Endothelial cell of umbilical vein (primary cell): ENCODE data around the gene RPH3AL. TPM values are rescaled to one million over a fixed set of nuclear protein-coding genes. Genes with fewer than 3 reads are reported as not detected.

Experiments used
- BruUV-seq: library from RNA; stranded (reverse); fragments of 400-500 nt; replicated peaks from 2 replicates; lab custom pipeline; 2021; lab: Mats Ljungman, UMichigan
- CTCF ChIA-PET: fragments of 300-600, 350-600 bp; sonication (Branson Sonifier 250); formaldehyde crosslinking; loops from one replicate; lab custom pipeline; 2021; ENCODE audit warnings: antibody characterized with exemption, inconsistent platforms; lab: Charles Lee
- POLR2A ChIA-PET: fragments of 300-600, 350-600 bp; sonication (Branson Sonifier 250); formaldehyde crosslinking; loops from one replicate; lab custom pipeline; 2021; ENCODE audit warnings: antibody characterized with exemption, inconsistent platforms; lab: Charles Lee
- DNase-seq: peaks from one replicate; pipeline ENCODE4 v3.0.0-alpha.2; 2011; ENCODE audit warnings: low read depth, low spot score
- FAIRE-seq: peaks from 2 replicates; lab custom pipeline; 2011; peaks lifted over from hg19 to GRCh38; lab: Jason Lieb, UNC
- H2AFZ ChIP-seq: 2 replicates; pipeline ENCODE4 v1.6.0; 2012; ENCODE audit warnings: low read depth, low read length, control low read depth, inconsistent platforms
- H3K27ac ChIP-seq: 2 replicates; pipeline ENCODE4 v1.5.1; 2011; ENCODE audit warnings: low read depth, mild to moderate bottlenecking, control low read depth, low read length, moderate library complexity; ENCODE audit not compliant: insufficient read depth
- H3K27me3 ChIP-seq, 2 experiments: 2 replicates each; pipeline versions ENCODE4 v1.6.0 to v1.6.1; 2011; ENCODE audit warnings: low read length in 2 of 2, mixed read lengths in 1 of 2; ENCODE audit not compliant: control insufficient read depth in 2 of 2, insufficient read depth in 2 of 2
- H3K36me3 ChIP-seq, 2 experiments: 2 replicates in 1 of 2; 3 replicates in 1 of 2; pipeline ENCODE4 v1.5.1; 2011; ENCODE audit warnings: low read length in 2 of 2, mild to moderate bottlenecking in 1 of 2, moderate library complexity in 1 of 2; ENCODE audit not compliant: control insufficient read depth in 2 of 2, insufficient read depth in 2 of 2; ENCODE audit errors: extremely low read depth in 1 of 2
- H3K4me1 ChIP-seq: 3 replicates; pipeline ENCODE4 v1.5.1; 2011; ENCODE audit warnings: mild to moderate bottlenecking, low read length; ENCODE audit not compliant: control insufficient read depth, insufficient read depth; ENCODE audit errors: extremely low read depth
- H3K4me2 ChIP-seq: 2 replicates; pipeline ENCODE4 v1.6.1; 2011; ENCODE audit warnings: low read length, control low read depth, mixed read lengths; ENCODE audit not compliant: insufficient read depth
- H3K4me3 ChIP-seq, 3 experiments: fragments of 200-600 bp in 1 of 3; sonication (generic), shearing (Covaris generic) in 1 of 3; replicated peaks in 1 of 3; 2 replicates each; pipeline ENCODE4 v1.5.1; 2011 to 2016; ENCODE audit warnings: control low read depth in 3 of 3, low read length in 3 of 3, mild to moderate bottlenecking in 2 of 3, inconsistent platforms in 1 of 3, low read depth in 1 of 3, moderate library complexity in 1 of 3; ENCODE audit not compliant: insufficient read depth in 1 of 3
- H3K79me2 ChIP-seq: 2 replicates; pipeline ENCODE4 v1.6.0; 2012; ENCODE audit warnings: low read length, inconsistent platforms; ENCODE audit not compliant: control insufficient read depth, insufficient read depth
- H3K9ac ChIP-seq: replicated peaks from 2 replicates; pipeline ENCODE3; 2011; ENCODE audit warnings: low read length, control low read depth; ENCODE audit not compliant: insufficient read depth; ENCODE audit errors: extremely low read depth
- H3K9me1 ChIP-seq: replicated peaks from 3 replicates; pipeline ENCODE4 v1.6.0; 2011; ENCODE audit warnings: mild to moderate bottlenecking, low read length; ENCODE audit not compliant: control insufficient read depth, insufficient read depth; ENCODE audit errors: extremely low read depth
- H3K9me3 ChIP-seq: replicated peaks from 2 replicates; pipeline ENCODE4 v1.5.1; 2012; ENCODE audit warnings: low read length, inconsistent platforms; ENCODE audit not compliant: control insufficient read depth, insufficient read depth
- H4K20me1 ChIP-seq: replicated peaks from 2 replicates; pipeline ENCODE3; 2011; ENCODE audit warnings: mild to moderate bottlenecking, low read length; ENCODE audit not compliant: control insufficient read depth, insufficient read depth; ENCODE audit errors: extremely low read depth
- CTCF ChIP-seq, 2 donors: IDR thresholded peaks; 1 replicate in 1 of 2; 2 replicates in 1 of 2; pipeline ENCODE4 v1.5.1; 2011; ENCODE audit warnings: low read length in 2 of 2, mild to moderate bottlenecking in 2 of 2, moderate library complexity in 2 of 2, control low read depth in 1 of 2, inconsistent platforms in 1 of 2, low read depth in 1 of 2; ENCODE audit not compliant: insufficient read depth in 1 of 2; ENCODE audit errors: extremely low read depth in 1 of 2
- EZH2 ChIP-seq: IDR thresholded peaks from 2 replicates; pipeline ENCODE4 v1.6.1; 2012; ENCODE audit warnings: borderline replicate concordance, low read depth, mild to moderate bottlenecking, moderate library complexity, low read length, inconsistent platforms; ENCODE audit not compliant: severe bottlenecking
- FOS ChIP-seq: IDR thresholded peaks from 2 replicates; pipeline ENCODE4 v1.6.1; 2011; ENCODE audit warnings: mild to moderate bottlenecking, low read length, moderate library complexity, borderline replicate concordance; ENCODE audit not compliant: insufficient read depth
- GATA2 ChIP-seq: IDR thresholded peaks from 2 replicates; pipeline ENCODE4 v1.7.0; 2011; ENCODE audit warnings: low read depth, mild to moderate bottlenecking, moderate library complexity, mixed read lengths, low read length; ENCODE audit not compliant: insufficient read length, insufficient read depth
- JUN ChIP-seq: IDR thresholded peaks from 2 replicates; pipeline ENCODE4 v1.6.1; 2011; ENCODE audit warnings: borderline replicate concordance, low read depth; ENCODE audit not compliant: insufficient read length, insufficient read depth
- MAX ChIP-seq: IDR thresholded peaks from 2 replicates; pipeline ENCODE4 v1.6.1; 2011; ENCODE audit not compliant: insufficient read depth, insufficient read length
- MYC ChIP-seq: IDR thresholded peaks from one replicate; pipeline ENCODE4 v1.6.1; 2011; ENCODE audit warnings: mild to moderate bottlenecking, low read depth, low read length
- POLR2A ChIP-seq: IDR thresholded peaks from 2 replicates; pipeline ENCODE4 v1.6.1; 2012; ENCODE audit warnings: low read depth, mild to moderate bottlenecking, control low read depth, low read length
- POLR2AphosphoS5 ChIP-seq: IDR thresholded peaks from 2 replicates; pipeline ENCODE4 v1.6.1; 2012; ENCODE audit warnings: low read depth, mild to moderate bottlenecking, control low read depth, low read length, moderate library complexity; ENCODE audit not compliant: insufficient read depth
- dilution Hi-C: fragments of 300-500 bp; cut with MboI; formaldehyde crosslinking; loops from one replicate; pipeline ENCODE4 v1.15.0; 2019; ENCODE audit warnings: low sequenced_read_pairs; ENCODE audit not compliant: extremely low pct_ligation_motif_present
- intact Hi-C: fragments of 100-400 bp; cut with micrococcal nuclease; formaldehyde crosslinking; loops from one replicate; pipeline ENCODE4 v1.10.0; 2022
- polyA plus RNA-seq, 4 experiments: library from polyadenylated mRNA; depleted of rRNA in 3 of 4; stranded (reverse) in 3 of 4; unstranded in 1 of 4; fragments of >200 nt; gene quantifications; 2 replicates each; pipeline versions ENCODE4 v1.2.1 to v1.2.3, GENCODE V29; 2011 to 2012; ENCODE audit warnings: missing spikeins in 1 of 4
- total RNA-seq: library from RNA; stranded (reverse); gene quantifications from 2 replicates; pipeline ENCODE4 v1.2.3, GENCODE V29; 2021

The RPH3AL gene
- total and polyA plus RNA-seq, 2 donors (not counting 3 experiments of a cell fraction or from before 2014, with no cell fraction given), result 4.1 to 7.0 TPM

DNA sequence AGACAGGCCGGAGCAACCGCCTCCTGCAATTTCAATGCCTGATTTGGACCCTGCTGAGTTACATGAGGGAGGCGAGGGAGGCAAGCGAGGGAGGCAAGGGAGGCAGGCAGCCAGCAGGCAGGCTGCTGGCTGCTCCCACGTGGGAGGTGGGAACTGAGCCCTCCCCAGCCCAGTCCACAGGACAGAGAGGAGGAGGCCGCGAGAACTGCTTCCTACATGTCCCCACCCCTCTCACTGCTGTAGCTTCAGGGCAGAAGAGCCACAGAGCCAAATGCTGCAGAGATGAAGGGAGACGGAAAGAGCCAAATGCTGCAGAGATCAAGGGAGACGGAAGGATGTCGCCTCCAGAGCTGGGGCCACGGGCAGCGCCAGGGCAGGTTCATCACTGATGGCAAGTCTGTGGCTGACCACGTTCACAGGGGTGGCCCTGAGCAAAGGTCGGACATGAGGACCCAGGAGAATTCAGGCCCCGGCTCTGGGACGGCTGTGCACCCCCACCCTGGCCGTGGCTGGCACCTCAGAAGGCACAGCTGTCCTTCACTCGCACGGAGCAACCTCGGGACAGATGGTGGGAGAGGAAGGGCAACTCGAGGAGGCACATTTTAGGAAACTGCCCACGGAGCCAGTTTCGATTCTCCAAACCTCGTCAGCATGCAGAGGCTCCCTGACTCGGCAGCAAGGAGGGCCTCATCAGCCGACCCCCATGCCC is 21.5 kb downstream of the RPH3AL start:
- ChIA-PET POLR2A (no interaction called here), CTCF (no interaction called here)
- no peak overlapping the region for H2AFZ ChIP-seq
- H3K4me1 ChIP-seq, result peaks cover 10% of the 10 kb centered on the region
- no peak overlapping the region for H3K27ac ChIP-seq
- dilution Hi-C loops (no loop called here), intact Hi-C loops (no loop called here)
- no peak overlapping the region for H3K4me3 ChIP-seq
- H3K4me2 ChIP-seq, result no peak overlapping the region
- no peaks in the 10 kb centered on the region for H3K79me2 ChIP-seq
- no peak for FAIRE-seq
- no TSS peak for BruUV-seq
- no peaks in the 10 kb centered on the region for H3K36me3 ChIP-seq
- no peaks in the 10 kb centered on the region for H3K27me3 ChIP-seq
- TF ChIP-seq CTCF (IDR thresholded peaks at IDR 0.05; ENCODE audit: extremely low read depth in 1 of 2, insufficient read depth in 1 of 2, low read depth in 1 of 2, low read length in 2 of 2) (no peak), MAX (no peak), EZH2 (no peak), POLR2AphosphoS5 (no peak), JUN (no peak), MYC (no peak), POLR2A (no peak), FOS (no peak), GATA2 (no peak)
- no peak for DNase-seq
- H3K9me3 ChIP-seq, result no peaks in the 10 kb centered on the region
- H3K9me1 ChIP-seq, result no peaks in the 10 kb centered on the region
- no peak overlapping the region for H3K9ac ChIP-seq
- H4K20me1 ChIP-seq, result no peaks in the 10 kb centered on the region
